ENCODE measurements around the gene RFC4.

Gene RFC4, protein sequence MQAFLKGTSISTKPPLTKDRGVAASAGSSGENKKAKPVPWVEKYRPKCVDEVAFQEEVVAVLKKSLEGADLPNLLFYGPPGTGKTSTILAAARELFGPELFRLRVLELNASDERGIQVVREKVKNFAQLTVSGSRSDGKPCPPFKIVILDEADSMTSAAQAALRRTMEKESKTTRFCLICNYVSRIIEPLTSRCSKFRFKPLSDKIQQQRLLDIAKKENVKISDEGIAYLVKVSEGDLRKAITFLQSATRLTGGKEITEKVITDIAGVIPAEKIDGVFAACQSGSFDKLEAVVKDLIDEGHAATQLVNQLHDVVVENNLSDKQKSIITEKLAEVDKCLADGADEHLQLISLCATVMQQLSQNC

DNA sequence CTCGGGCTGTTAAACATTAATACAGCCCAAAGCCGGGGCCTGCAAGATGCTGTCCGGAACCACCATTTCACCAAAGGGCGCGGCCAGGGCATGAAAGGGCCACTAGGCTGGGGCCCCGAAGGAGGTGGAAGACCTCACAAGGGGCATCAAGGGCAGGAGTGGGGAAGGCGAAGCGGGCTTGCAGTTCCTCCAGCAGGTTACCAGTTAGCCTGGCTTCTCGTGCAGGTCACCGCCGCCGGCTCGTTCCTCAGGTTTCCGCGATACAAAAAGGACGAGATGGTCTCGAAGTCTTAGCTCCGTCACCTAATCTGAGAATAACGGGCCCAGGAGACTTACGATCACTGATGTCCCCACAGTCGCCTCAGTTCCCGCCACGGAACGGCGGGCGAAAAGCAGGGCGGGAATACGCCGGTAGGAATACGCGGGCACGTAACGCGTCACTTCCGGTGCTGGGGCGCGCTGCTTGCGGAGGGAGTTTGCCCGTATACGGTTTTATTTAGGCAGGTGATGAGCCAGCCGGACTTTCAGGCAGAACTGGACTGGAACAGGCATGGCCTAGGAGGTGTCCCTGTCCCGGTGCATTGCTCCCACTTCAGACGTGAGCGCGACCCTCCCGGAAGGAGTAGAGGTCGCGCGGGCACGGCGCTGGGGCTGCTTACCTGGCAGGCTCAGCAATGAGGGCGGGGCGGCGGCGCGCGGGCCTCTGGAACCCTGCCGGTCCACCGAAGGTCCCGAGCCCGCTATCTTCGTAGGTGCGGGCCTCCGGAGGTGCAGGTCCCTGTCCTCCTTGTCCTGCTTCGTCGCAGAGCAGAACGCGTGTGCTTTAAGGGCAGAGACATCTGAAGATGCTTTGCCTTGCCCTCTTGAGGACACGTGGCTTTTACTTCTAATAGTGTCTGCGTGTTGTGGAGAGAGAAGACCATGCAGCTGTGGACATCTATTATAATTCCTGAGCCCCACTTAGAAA, at the start of gene RFC4:
Gene RFC4, minus strand, starts transcription at position 394 of the 967 bp plus-strand sequence. CDS start 1,769 bp downstream, outside the sequence.
- TF ChIP-seq CTCF (IDR thresholded peaks at IDR 0.05) = no peak

DNA sequence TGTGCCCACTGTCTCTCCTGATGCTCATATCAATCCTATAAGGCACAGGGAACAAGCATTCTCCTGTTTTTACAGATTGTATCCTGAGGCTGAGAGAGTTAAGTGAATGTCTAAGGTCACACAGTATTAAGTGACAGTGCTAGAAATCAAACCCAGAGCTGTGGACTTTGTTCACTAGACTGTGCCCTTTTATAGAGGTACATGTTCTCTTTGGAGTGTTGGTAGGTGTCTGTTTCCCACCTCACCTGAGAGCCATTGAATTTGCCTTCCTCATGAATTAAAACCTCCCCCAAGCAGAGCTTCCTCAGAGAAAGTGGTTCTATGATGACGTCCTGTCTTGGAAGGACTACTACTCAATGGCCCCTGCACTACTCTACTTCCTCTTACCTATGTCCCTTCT, 48.7 kb upstream of the RFC4 start:
- TF ChIP-seq CTCF (IDR thresholded peaks at IDR 0.05) = no peak

GRCh38 chr3:186854146-186854545, 47.9 kb upstream of the RFC4 start:
- TF ChIP-seq CTCF (IDR thresholded peaks at IDR 0.05) = no peak

GRCh38 chr3:186852994-186853393, 46.7 kb upstream of the RFC4 start:
- no peak for TF ChIP-seq CTCF (IDR thresholded peaks at IDR 0.05)

DNA sequence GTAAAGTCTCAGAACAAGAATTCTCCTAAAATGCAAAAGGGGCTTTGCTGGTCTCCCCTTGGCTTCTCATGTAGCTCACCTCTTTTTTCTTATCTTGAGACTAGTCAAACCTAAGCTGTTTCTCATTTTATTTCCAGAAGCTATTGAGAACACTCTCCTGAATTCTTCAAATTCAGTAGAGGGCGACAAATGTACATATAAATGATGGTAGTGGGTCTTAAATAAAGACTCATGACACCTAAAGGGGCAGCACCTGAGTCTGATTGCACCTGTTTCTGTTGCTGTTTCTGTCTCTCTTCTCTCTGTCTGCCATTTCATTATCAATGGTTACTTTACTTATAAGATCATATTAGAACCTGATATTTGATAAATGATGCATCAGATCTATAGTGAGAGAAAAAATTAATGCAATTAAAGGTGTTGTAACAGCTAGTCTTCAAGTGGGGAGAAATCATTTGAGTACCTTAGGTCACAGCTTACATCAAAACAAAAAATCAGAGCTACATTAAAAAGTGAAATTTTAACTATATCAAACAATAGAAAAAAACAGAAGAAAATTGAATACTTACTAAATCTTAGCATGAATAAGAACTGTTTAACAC, 43.2 kb upstream of the RFC4 start:
- TF ChIP-seq CTCF (IDR thresholded peaks at IDR 0.05) = peak; percentile 61

GRCh38 chr3:186847437-186847836, 41.2 kb upstream of the RFC4 start:
- no peak for TF ChIP-seq CTCF (IDR thresholded peaks at IDR 0.05)

DNA sequence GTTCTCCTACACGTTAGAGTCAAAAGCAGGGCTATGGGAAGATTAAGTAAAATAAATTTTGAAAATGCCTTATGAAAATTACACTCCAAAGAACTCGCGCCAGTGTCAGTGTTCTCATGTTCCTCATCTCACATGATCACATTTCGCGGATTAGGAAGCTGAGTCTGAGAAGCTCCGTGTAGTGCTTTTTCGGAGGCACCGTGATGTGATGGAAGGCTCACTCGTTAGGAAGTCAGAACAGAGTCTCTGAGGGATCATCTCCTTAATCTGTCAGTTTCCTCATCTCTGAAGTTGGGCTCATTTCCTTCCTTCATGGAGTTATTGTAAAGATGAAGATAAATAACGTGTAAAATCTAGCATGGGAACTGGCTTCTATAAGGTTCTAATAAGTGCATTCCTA, 39.5 kb upstream of the RFC4 start:
- no peak for TF ChIP-seq CTCF (IDR thresholded peaks at IDR 0.05)

Measured in LNCAP (cell line).